GM12878 (cell line): ENCODE data around the gene PARP6. TPM values are rescaled to one million over a fixed set of nuclear protein-coding genes. Genes with fewer than 3 reads are reported as not detected.
A peak's percentile ranks its signal among the peaks of the same experiment; 100 is the strongest.

ENCODE experiments used
- BCLAF1 ChIP-seq: fragments of 450-650 bp; IDR thresholded peaks from 2 replicates; pipeline ENCODE4 v1.6.1; 2017; ENCODE audit warnings: antibody characterized with exemption, mild to moderate bottlenecking, moderate library complexity
- BMI1 ChIP-seq: fragments of 450-650 bp; IDR thresholded peaks from 2 replicates; pipeline ENCODE4 v1.6.1; 2016; ENCODE audit warnings: mild to moderate bottlenecking, moderate library complexity, borderline replicate concordance
- CEBPB ChIP-seq, 2 experiments: fragments of 150-350 bp in 1 of 2; IDR thresholded peaks; 2 replicates each; pipeline ENCODE4 v1.6.1; 2012 to 2014; ENCODE audit warnings: low read depth in 2 of 2, low read length in 2 of 2, borderline replicate concordance in 1 of 2, inconsistent platforms in 1 of 2
- CEBPZ ChIP-seq: fragments of 150-350 bp; IDR thresholded peaks from 2 replicates; pipeline ENCODE4 v1.6.1; 2016; ENCODE audit warnings: low read depth, low read length
- CTCF ChIP-seq, 3 experiments: IDR thresholded peaks in 2 of 3; conservative IDR thresholded peaks in 1 of 3; 2 replicates each; pipeline ENCODE4 v1.5.1; 2011; ENCODE audit warnings: low read depth in 3 of 3, low read length in 3 of 3, mild to moderate bottlenecking in 3 of 3, control low read depth in 2 of 3, moderate library complexity in 2 of 3, inconsistent platforms in 1 of 3, mixed read lengths in 1 of 3; ENCODE audit not compliant: control insufficient read depth in 2 of 3, insufficient read depth in 1 of 3; ENCODE audit errors: extremely low read depth in 1 of 3
- ETV6 ChIP-seq, 2 experiments: fragments of 450-650 bp in 1 of 2; IDR thresholded peaks in 1 of 2; conservative IDR thresholded peaks in 1 of 2; 2 replicates each; pipeline ENCODE4 v1.6.1; 2014; ENCODE audit warnings: antibody characterized with exemption in 1 of 2, borderline replicate concordance in 1 of 2, low read depth in 1 of 2, mild to moderate bottlenecking in 1 of 2, moderate library complexity in 1 of 2
- IRF3 ChIP-seq: fragments of 450-650 bp; IDR thresholded peaks from 2 replicates; pipeline ENCODE4 v1.6.1; 2014; ENCODE audit warnings: mild to moderate bottlenecking
- NFIC ChIP-seq: IDR thresholded peaks from 2 replicates; pipeline ENCODE4 v1.6.1; 2012; ENCODE audit warnings: low read depth, mild to moderate bottlenecking, inconsistent platforms, low read length, moderate library complexity
- NR2C1 ChIP-seq: fragments of 450-650 bp; IDR thresholded peaks from 2 replicates; pipeline ENCODE4 v1.6.1; 2017; ENCODE audit warnings: antibody characterized with exemption, mild to moderate bottlenecking, moderate library complexity
- NR2F1 ChIP-seq: fragments of 450-650 bp; conservative IDR thresholded peaks from 2 replicates; pipeline ENCODE4 v1.6.1; 2017; ENCODE audit warnings: mild to moderate bottlenecking
- SREBF2 ChIP-seq: IDR thresholded peaks from 2 replicates; pipeline ENCODE4 v1.6.1; 2012; ENCODE audit warnings: mild to moderate bottlenecking, low read length
- TARDBP ChIP-seq: IDR thresholded peaks from 2 replicates; pipeline ENCODE4 v1.6.1; 2016; ENCODE audit warnings: borderline replicate concordance
- USF2 ChIP-seq: IDR thresholded peaks from 2 replicates; pipeline ENCODE4 v1.6.1; 2011; ENCODE audit warnings: low read depth, low read length, improper control_type of control experiment, borderline replicate concordance
- YY1 ChIP-seq: IDR thresholded peaks from 2 replicates; pipeline ENCODE4 v1.6.1; 2011; ENCODE audit warnings: low read depth, mild to moderate bottlenecking, low read length
- ZBTB33 ChIP-seq: fragments of 450-650 bp; IDR thresholded peaks from 2 replicates; pipeline ENCODE4 v1.6.1; 2017; ENCODE audit warnings: mild to moderate bottlenecking
- polyA plus RNA-seq, 11 experiments: library from polyadenylated mRNA; depleted of rRNA in 4 of 11; unstranded in 6 of 11; stranded (reverse) in 5 of 11; fragments of >200 nt; fragmentation: Nextera tagmentation in 4 of 11; fragmentation: Illumina TruSeq in 1 of 11; extraction: Ambion mirVana in 4 of 11; extraction: Trizol in 1 of 11; gene quantifications; 1 replicate in 1 of 11; 2 replicates in 10 of 11; pipeline versions ENCODE4 v1.2.1 to v1.2.3, GENCODE V29; 2011 to 2016; ENCODE audit warnings: inconsistent platforms in 2 of 11, missing spikeins in 2 of 11, low read depth in 1 of 11
- total RNA-seq, 4 experiments: library from RNA; depleted of rRNA in 3 of 4; stranded (reverse); fragments of >200 nt in 3 of 4; fragmentation: Illumina TruSeq in 1 of 4; extraction: Trizol in 1 of 4; gene quantifications; 2 replicates each; pipeline versions ENCODE4 v1.2.1 to v1.2.3, GENCODE V29; 2013 to 2021

Gene PARP6
- total and polyA plus RNA-seq, 10 of the 15 experiments (the other 5 are each of a cell fraction or from before 2014, with no cell fraction given): 14.3 to 73.5 (median 26.9) TPM

GRCh38 chr15:72230197-72231065, 41.9 kb downstream of the PARP6 start (continued):
- no peak for TF ChIP-seq ZBTB33
- TF ChIP-seq USF2: no peak
- no peak; a peak in 1 of 4 replicates for TF ChIP-seq ETV6 (conservative IDR thresholded peaks at IDR 0.05 in 1 of 2, IDR thresholded peaks at IDR 0.05 in 1 of 2; ENCODE audit: borderline replicate concordance in 1 of 2, low read depth in 1 of 2)
- TF ChIP-seq NR2C1: 0 out of 2 replicates have a peak, but pooled peaks have one; percentile 13
- no peak for TF ChIP-seq YY1
- TF ChIP-seq SREBF2: no peak
- TF ChIP-seq CEBPB (IDR thresholded peaks at IDR 0.05; ENCODE audit: borderline replicate concordance in 1 of 2, low read depth in 2 of 2, low read length in 2 of 2): no peak
- TF ChIP-seq TARDBP: peak; percentile 36; the same call in 1 of the 2 replicates
- TF ChIP-seq IRF3: no peak
- TF ChIP-seq CEBPZ: no peak
- TF ChIP-seq NFIC: no peak
- TF ChIP-seq CTCF (IDR thresholded peaks at IDR 0.05 in 2 of 3, conservative IDR thresholded peaks at IDR 0.05 in 1 of 3; ENCODE audit: control insufficient read depth in 2 of 3, extremely low read depth in 1 of 3, insufficient read depth in 1 of 3, low read depth in 3 of 3, low read length in 3 of 3): no peak
- TF ChIP-seq NR2F1: no peak; the same call in 1 of the 2 replicates
- 0 out of 2 replicates have a peak, but pooled peaks have one; percentile 27 for TF ChIP-seq BCLAF1
- no peak for TF ChIP-seq BMI1
